Measurements from ENCODE around the gene COL1A1. TPM values are rescaled to one million over a fixed set of nuclear protein-coding genes. Genes with fewer than 3 reads are reported as not detected.

Gene COL1A1
- total RNA-seq, 2 donors from 2014 or later = 11.2 to 62.3 TPM

GRCh38 chr17:50200457-50201275, 765 bp downstream of the COL1A1 start:
- no peaks in the 10 kb centered on the region for H3K36me3 ChIP-seq (replicated peaks in 1 of 2; ENCODE audit: insufficient read depth in 1 of 2, low read depth in 2 of 2)
- peaks cover 27% of the 10 kb centered on the region for H3K4me1 ChIP-seq
- peak; percentile 90 to 93 (median 90) for DNase-seq
- no peak overlapping the region for H3K4me3 ChIP-seq
- H3K27me3 ChIP-seq = peaks cover 0 to 12% of the 10 kb centered on the region in 2 donors
- intact Hi-C loops (cut with DNase I) = loop anchor here (5.0 kb wide), 1 partner anchor 72 kb away; the partner anchor contains the start of gene TMEM92
- peak overlapping the region; percentile 41 to 83 (median 65) for H3K27ac ChIP-seq
- H3K9me3 ChIP-seq = no peaks in the 10 kb centered on the region
- ATAC-seq = peak; percentile 84
- no peak for TF ChIP-seq POLR2A (IDR thresholded peaks at IDR 0.05)
- TF ChIP-seq, protein P1, sequence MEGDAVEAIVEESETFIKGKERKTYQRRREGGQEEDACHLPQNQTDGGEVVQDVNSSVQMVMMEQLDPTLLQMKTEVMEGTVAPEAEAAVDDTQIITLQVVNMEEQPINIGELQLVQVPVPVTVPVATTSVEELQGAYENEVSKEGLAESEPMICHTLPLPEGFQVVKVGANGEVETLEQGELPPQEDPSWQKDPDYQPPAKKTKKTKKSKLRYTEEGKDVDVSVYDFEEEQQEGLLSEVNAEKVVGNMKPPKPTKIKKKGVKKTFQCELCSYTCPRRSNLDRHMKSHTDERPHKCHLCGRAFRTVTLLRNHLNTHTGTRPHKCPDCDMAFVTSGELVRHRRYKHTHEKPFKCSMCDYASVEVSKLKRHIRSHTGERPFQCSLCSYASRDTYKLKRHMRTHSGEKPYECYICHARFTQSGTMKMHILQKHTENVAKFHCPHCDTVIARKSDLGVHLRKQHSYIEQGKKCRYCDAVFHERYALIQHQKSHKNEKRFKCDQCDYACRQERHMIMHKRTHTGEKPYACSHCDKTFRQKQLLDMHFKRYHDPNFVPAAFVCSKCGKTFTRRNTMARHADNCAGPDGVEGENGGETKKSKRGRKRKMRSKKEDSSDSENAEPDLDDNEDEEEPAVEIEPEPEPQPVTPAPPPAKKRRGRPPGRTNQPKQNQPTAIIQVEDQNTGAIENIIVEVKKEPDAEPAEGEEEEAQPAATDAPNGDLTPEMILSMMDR (IDR thresholded peaks at IDR 0.05) = peak; percentile 98 to 100 (median 99)
- WGBS, 2 donors = 2% methylated on average over 47 to 55 of the region's 55 CpGs

- peak; percentile 90 for ATAC-seq
- 1 to 2% methylated on average over 24 to 36 of the region's 36 CpGs for WGBS, 2 donors
- intact Hi-C loops (cut with DNase I) = loop anchor here (5.0 kb wide), 1 partner anchor 72 kb away; the partner anchor contains the start of gene TMEM92
- peaks cover 0 to 12% of the 10 kb centered on the region in 2 donors for H3K27me3 ChIP-seq
- H3K4me1 ChIP-seq = peaks cover 27% of the 10 kb centered on the region
- no peaks in the 10 kb centered on the region for H3K9me3 ChIP-seq
- peak in 2 of 3 donors; percentile 65 to 66 for TF ChIP-seq POLR2A (IDR thresholded peaks at IDR 0.05)
- TF ChIP-seq, protein P1 (IDR thresholded peaks at IDR 0.05) = no peak
- peak; percentile 85 to 94 (median 92) for DNase-seq
- H3K27ac ChIP-seq = peak overlapping the region; percentile 41 to 83 (median 65)
- no peaks in the 10 kb centered on the region for H3K36me3 ChIP-seq (replicated peaks in 1 of 2; ENCODE audit: insufficient read depth in 1 of 2, low read depth in 2 of 2)
- H3K4me3 ChIP-seq = no peak overlapping the region
These were observed 1.5 kb downstream of the COL1A1 start for GRCh38 chr17:50199803-50200456.

DNA sequence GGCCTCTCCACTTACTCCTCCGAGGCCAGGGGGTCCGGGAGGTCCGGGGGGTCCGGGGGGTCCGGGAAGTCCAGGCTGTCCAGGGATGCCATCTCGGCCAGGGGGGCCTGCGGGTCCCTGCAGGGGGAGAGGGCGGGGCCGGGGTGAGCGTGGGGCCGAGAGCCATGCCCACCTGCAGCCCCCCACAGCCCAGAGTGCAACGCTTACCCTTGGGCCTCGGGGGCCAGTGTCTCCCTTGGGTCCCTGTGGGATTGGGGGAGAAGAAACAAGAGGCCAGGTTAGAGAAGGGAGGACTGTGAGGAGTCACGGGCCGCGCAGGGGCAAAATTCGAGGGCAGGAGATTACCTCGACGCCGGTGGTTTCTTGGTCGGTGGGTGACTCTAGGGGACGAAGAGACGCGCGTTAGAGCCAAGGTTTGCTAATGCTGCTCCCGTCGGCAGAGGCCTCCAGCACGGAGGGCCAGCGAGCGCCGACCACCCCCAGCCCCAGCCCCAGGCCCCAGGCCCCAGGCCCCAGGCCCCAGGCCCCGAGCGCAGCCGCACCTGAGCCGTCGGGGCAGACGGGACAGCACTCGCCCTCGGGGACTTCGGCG, 2.1 kb downstream of the COL1A1 start:
- Histone ChIP-seq H3K36me3 (replicated peaks in 1 of 2; ENCODE audit: insufficient read depth in 1 of 2, low read depth in 2 of 2) (no peaks in the 10 kb centered on the region), H3K4me1 (peaks cover 27% of the 10 kb centered on the region), H3K4me3 (no peak overlapping the region), H3K9me3 (no peaks in the 10 kb centered on the region), H3K27me3 (peaks cover 0 to 12% of the 10 kb centered on the region in 2 donors), H3K27ac (peak overlapping the region; percentile 41 to 83 (median 65))
- no peak for TF ChIP-seq POLR2A (IDR thresholded peaks at IDR 0.05)
- TF ChIP-seq, protein P1 (IDR thresholded peaks at IDR 0.05) = no peak
- 31 to 64% methylated on average over 24 to 36 of the region's 41 CpGs for WGBS, 2 donors
- intact Hi-C loops (cut with DNase I) = no loop called here
- DNase-seq (no peak), ATAC-seq (no peak)

GRCh38 chr17:50198026-50198669, 3.3 kb downstream of the COL1A1 start:
- ATAC-seq (no peak), DNase-seq (peak; percentile 56 to 65 (median 58))
- intact Hi-C loops (cut with DNase I) = no loop called here
- Histone ChIP-seq H3K27me3 (peaks cover 0 to 12% of the 10 kb centered on the region in 2 donors), H3K9me3 (no peaks in the 10 kb centered on the region), H3K27ac (no peak overlapping the region), H3K4me1 (peaks cover 27% of the 10 kb centered on the region), H3K4me3 (no peak overlapping the region), H3K36me3 (replicated peaks in 1 of 2; ENCODE audit: insufficient read depth in 1 of 2, low read depth in 2 of 2) (no peaks in the 10 kb centered on the region)
- TF ChIP-seq, protein P1 (IDR thresholded peaks at IDR 0.05) = peak; percentile 32 to 61 (median 56)
- TF ChIP-seq POLR2A (IDR thresholded peaks at IDR 0.05) = no peak
- WGBS, 2 donors = 12 to 27% methylated on average over 7 of the region's 7 CpGs

All from body of pancreas (tissue), 4 donors.